ENCODE data around the gene CIB2.
A peak's percentile ranks its signal among the peaks of the same experiment; 100 is the strongest.

The CIB2 gene

GRCh38 chr15:78064544-78064943 is 66.7 kb downstream of the CIB2 start:
- DNase-seq = no peak

DNA sequence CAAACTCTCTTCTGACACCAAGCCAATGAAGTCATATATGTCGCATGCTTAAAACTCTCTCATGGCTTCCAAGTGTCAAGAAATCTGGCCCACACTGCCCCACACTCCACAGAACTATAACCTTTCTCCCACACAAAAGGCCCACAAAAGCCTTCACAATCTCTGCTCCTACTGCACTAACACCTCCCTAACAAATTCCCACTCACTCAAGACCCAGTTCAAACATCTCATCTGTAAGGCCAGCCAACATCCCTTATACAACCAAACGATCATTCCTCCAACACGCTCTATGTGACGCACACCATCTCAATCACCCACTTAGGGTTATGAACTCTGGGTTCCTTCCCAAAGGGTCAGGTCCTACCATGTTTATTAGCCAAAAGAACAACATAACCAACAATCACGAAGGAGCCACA is 67.3 kb downstream of the CIB2 start:
- DNase-seq = no peak

GRCh38 chr15:78063217-78063616 is 68.0 kb downstream of the CIB2 start:
- DNase-seq = no peak

DNA sequence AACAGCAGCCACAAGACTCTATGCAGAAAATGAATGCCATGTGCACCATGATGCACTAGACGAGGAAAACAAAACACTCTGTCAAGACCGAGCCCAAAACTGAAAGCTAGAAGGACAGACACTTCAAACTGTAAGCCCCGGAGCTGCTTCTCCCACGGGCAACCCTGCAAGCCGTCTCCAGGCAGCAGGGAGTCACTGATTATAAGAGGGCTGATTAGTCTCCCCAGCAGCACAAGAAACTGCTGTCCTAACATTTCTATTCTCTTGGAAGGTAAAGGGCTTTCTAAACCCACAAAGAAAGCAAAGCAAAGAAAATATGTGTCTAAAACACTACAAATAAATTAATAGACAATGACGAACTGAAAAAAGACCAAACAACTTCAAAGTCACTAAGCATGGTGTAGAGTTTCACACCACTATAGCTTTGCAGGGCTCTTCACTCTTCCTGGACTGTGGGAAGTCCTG is 69.2 kb downstream of the CIB2 start:
- peak in 1 of 2 donors; percentile 60 for DNase-seq

DNA sequence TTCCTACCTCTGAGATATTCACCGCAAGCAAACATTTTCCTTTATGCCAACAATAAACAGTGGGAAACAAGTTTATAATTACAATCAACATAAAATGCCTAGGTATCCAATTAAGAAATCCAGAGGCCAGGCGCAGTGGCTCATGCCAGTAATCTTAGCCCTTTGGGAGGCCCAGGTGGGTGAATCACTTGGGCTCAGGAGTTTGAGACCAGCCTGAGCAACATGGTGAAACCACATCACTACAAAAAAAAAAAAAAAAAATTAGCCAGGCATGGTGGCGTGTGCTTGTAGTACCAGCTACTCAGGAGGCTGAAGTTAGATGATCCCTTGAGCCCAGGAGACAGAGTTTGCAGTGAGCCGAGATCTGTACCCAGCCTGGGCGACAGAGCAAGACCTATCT is 71.0 kb downstream of the CIB2 start:
- no peak for DNase-seq

DNA sequence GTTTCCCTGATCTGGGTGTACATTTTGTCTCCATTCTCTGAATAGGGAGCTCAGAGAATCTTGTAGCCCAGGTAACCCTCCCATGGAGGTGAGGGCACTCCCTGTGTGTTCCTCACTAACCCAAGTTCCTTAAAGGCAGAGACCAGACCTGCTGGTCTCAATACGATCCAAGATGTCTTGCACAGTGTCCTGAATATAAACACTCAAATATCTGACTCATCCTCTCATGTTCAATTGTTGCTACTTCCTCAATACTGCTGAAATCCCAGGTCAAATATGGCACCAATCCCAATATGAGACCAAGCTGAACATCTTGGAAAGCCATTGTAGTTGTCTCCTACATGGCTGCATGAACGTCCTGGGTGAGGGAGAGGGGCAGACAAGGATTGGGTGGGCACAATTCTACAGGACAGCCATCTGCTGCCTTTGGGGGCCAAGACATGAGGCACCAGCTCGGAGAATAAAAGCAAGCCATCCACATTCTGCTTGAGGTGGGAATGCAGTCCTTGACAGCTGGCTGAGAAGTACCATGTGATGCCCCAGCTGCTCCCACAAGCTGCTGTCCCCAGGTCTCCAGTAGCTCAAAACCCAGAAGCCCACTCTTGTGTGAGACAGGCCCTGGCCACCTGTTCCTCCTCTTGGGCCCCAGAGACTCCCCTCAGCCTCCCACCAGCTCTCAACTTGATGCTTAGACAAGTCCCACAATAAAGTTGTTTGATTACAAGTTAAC is 72.0 kb downstream of the CIB2 start:
- DNase-seq = no peak

DNA sequence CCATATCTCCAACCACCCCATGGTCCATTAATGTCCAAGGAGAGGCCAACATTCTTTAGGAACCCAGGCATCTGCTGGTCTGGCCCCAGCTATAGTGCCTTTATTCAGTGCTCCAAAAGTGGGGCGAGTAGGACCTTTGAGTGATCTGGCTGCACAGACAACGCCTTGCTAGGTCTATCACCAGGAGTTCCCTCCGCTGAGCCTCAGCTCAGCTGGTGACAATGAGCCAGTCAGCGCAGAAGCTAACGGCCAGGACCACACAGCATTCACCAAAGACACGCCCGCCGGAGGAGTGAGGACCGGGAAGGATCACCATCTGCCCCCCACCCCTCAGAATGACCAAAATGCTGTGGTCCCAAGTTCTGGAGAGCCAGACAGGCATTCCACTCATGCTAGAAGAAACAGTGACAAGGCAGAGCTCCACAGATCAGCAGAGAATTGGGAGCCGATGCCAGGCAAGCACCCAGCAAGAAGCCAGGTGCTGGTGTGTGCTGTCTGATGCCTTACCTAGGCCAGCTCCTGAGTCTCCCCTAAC is 72.8 kb downstream of the CIB2 start:
- DNase-seq = no peak

GRCh38 chr15:78057803-78058202 is 73.4 kb downstream of the CIB2 start:
- DNase-seq = no peak

- peak in 1 of 2 donors; percentile 39 for DNase-seq
These were observed 74.5 kb downstream of the CIB2 start for GRCh38 chr15:78056714-78057269.

GRCh38 chr15:78055919-78056713 is 75.1 kb downstream of the CIB2 start:
- DNase-seq = no peak

DNA sequence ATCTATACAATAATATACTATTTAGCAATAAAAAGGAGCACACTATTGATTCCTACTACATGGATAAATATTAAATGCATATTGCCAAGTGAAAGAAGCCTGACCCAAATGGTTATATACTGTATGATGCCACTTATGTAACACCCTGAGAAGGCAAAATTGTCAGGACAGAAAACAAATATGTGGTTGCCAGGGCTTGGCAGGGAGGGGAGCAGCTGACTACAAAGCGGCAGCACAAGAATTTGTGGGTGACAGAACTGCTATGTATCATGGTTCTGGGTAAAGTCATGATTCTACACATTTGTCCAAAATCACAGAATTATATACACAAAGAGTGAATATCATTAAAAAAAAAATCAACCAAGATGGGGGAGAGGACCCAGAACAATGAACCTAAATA is 76.3 kb downstream of the CIB2 start:
- peak; percentile 64 to 67 for DNase-seq

Measured in CD4-positive, alpha-beta T cell treated with Interleukin-1 beta for 1 hour (primary cell).